Stimulated activated CD8-positive, alpha-beta memory T cell treated with anti-CD3 and anti-CD28 coated beads, Interleukin-15, amount 100 ng/mL, for 24 hours (primary cell): ENCODE measurements around the gene HELZ.
"Not testable (repeated sequence)": the region's sequence is repeated elsewhere in the genome, so short reads cannot be mapped to it uniquely, and the experiment has no call there.

Source experiments
- DNase-seq: peaks from one replicate; pipeline ENCODE4 v3.0.0-alpha.2; 2020; ENCODE audit warnings: low read depth

The HELZ gene

DNA sequence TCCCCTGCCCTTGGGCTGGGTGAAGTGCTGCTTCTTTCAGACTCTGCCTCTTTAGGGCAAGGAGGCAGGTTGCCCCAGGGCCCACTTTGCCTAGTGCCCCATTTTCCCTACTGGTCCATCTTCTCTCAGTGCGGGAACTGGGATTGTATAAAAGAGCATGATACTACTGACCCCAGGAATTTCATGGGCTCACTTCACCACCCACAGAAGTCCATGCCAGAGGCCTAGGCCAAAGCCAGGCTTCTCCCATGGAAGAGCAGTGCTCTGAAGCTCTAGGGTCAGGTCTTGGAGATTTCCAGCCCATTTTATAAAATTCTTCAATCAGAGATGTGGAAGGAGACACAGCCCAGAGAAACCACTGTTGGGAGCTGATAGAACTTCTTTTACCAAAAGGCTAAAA lies 194.9 kb downstream of the HELZ start:
- DNase-seq = no peak

DNA sequence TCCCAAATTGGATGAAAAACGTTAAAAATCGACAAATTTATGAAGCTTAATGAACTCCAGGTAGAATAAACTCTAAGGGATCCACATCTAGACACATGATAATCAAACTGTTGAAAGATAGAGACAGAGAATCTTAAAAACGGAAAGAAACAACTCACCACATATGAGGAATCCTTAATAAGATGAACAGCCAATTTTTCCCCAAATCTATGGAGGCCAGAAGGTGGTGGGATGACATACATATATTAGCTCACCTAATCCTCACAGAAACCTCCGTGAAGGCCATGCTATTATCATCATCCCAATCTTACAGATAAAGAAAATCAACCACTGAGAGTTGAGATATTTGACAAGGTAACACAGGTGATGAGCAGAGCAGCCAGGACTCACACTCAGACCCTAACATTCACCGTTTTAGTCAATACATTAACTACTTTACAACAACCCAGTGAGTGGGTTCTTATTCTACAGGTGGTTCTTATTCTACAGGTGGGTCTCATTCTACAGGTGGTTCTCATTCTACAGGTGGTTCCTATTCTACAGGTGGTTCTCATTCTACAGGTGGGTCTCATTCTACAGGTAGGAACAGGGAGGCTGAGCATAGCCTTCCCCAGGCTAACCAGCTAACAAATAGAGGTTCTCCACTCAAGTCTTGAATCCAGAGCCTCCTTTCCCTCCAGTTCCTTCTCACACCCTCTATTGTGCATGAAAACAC lies 195.8 kb downstream of the HELZ start:
- no peak for DNase-seq

DNA sequence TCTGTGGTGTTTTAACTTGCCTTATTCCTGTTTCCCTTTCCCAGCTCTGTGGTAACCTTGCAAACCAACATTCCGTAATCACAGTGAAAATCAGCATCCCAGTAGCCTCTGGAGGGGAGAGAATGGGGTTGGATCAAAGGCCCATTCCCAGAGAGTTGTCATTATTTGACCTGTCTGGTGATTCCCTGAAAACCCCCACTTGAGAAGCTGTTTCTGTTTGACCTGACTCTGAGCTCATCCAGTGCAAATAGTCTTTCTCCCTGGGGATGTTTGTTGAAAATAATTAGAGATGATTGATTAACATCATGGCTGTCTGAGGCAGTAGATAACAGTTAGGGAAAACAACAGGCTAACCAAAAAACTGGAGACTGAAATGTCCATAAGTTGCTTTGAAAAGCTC lies 197.6 kb downstream of the HELZ start:
- no peak for DNase-seq

DNA sequence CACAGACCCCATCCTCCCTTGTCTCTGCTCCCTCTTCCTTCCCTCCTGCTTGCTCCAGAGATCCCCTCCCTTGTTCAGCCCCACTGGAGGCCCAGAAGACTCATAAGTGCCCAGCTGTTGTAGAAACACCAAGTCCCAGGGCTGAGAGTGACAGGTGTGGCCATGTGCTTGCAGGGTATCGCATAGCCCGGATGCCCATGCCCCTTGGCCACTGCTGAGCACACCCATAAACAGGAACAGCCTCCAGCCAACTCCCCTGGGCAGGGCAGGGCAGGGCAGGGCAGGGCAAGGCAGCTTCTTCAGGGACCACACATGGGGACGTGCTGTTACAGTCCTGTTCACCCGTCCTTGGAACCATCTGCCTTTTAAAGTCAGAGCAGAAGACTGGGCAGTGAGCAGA lies 198.6 kb downstream of the HELZ start:
- DNase-seq = no peak

DNA sequence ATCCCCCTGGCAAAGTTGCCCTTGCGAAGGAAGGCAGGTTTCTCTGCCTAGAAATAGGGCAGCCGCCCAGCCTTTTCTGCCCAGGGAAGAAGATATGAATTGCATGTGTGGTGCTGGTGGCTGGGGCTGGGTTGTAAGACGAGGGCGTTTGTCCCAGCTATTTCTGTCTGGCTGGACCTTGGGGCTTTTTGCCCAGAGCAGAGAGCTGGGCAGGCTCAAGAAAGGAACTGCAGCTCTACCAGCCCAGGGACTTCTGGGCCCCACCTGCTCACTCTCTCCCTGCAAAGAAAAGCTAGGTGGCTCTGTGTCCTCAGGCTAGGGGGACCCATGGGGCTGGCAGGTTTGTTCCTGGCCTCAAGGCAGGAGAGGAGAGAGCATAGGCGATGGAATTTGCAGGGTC lies 200.1 kb downstream of the HELZ start:
- DNase-seq = no peak

DNA sequence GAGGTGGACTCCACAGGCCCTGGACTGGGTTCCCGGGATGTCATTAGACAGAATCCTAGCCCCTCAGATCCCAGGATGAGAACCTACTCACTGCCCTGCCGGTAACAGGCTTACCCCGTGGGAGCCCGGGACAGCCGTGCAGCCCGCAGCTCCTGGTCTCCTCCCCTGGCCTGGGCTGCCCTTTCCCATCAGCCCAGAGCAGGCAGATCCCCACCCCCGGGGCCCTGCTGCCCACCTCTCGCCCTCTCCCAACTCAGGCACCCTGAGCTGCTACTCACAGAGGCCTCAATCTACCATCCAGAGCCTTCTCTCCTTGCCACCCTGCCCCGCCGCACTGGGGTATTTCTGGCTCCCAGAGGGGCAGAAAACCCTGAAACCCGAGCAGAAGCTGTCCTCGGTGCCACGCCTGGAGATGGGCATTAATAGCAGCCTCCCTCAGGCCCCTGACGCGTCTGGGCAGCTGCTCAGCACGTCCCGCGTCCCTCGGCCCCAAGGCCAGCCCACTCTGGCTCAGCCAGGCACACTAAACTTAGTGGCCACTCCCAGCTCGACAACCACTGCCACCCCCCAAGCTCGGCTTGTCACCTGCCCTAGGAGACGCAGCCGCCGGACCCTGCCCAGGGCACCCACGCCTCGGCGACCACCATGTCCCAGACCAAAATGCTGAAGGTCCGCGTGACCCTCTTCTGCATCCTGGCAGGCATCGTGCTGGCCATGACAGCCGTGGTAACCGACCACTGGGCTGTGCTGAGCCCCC lies 200.8 kb downstream of the HELZ start, which contains the start of gene CACNG1:
Gene CACNG1, plus strand, starts transcription at position 539 of the 757 bp plus-strand sequence. Its CDS starts 107 bp downstream, at position 646.
- no peak for DNase-seq

DNA sequence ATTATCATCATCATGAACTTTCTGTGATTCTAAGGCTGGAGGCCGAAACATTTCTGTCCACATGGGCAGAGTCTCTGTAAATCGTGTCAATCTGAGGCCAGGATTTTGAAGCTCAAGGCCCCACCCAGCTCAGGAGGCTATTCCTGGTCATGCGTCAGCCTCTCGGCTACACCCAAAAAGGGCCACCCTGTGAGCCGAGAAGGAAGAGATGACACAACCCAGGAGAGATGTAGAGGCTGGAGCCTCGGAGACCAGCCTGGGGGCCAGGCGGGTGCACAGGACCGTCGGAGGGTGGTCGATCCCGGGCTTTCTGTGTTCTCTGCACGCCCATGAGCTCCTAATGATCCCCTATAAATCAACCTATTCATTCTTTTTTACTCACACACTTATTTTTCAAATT lies 201.7 kb downstream of the HELZ start:
- no peak for DNase-seq

DNA sequence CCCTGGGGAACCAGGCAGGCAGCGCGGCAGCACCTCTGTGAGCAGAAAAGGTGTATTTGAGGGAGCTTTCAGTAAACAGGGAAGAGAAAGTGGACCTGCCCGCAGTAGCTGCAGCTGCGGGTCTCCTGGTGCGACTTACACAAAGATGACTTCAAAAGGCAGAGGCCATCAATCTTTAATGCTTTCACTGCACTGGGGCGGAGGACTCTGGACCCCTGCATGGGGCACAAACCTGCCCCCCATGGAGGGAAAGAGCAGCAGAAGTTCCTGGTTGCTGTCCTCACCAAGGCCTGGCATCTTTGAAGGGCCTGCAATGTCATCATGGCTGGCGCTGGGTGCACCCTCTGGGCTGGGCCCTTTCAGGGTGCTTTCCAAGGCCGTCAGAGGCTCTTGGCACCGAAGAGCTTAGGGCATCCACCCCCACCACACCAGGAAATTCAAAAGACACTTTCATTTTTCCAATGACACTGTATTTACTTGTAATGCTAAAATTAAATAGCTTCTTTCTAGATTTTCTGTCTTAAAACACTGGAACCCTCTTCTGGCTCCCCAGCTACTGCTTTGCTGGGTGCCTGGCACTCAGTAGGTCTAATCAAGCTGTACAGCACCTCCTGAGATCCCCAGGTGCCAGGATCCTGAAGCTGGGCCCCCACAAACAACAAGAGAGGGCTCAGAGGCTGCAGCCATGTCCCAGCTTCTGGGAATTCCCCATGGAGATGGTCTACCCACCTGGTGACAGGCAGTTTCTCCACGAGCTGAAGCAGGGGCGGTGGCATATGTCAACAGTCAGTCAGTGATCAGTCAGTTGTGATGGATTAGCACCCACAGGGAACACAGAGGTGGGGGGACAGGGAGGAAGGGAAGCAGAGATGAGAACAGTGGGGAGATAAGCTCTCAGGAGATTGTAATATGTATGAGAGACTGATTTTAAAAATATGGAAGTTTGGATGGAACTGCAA lies 202.8 kb downstream of the HELZ start:
- no peak for DNase-seq

DNA sequence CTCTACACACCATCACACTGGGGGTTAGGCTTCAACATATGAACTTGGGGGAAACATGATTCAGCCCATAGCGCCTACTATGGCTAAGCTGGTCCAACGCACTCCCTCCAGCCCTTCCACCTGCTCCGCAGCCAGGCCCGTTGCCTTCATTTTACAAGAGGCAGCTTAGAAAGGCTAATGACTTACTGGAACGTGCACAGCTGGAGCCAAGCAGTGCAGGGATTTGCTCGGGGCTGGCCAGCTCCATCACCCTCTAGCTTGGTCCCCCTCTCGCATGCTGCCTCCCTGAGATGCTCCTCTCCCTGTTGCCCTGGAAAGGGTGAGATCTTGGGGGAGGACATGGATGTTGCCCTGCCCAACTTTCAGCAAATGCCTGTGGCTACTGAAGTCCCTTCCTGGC lies 203.5 kb downstream of the HELZ start:
- DNase-seq = no peak

DNA sequence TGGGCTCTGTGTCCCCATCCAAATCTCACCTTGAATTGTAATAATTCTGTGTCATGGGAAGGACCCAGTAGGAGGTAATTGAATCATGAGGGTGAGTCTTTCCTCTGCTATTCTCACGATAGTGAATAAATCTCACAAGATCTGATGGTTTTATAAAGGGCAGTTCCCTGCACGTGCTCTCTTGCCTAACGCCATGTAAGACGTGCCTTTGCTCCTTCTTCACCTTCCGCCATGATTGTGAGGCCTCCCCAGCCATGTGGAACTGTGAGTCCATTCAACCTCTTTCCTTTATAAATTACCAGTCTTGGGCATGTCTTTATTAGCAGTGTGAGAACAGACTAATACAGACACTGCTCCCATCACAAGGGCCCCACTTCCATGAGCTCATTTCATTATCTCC lies 203.9 kb downstream of the HELZ start:
- not testable (repeated sequence) for DNase-seq

DNA sequence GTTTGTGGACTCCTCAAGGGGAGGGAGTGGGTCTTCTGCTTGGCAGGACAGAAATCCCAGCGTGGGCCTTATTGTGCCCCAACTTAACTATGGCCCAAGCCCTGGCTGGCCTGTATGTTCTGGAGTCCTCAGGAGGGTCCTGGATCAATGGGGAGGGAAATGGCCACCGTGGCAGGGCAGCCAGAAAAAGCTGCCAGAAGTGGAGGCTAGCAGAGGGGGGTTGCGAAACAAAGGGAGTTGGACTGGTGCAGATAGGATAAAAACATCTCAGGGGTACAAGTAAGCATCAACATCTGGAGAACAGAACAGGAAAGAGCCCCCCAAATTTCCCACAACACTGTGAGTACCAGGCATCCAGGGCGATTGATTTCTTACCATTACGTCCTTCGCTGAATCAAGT lies 204.3 kb downstream of the HELZ start:
- DNase-seq = no peak

DNA sequence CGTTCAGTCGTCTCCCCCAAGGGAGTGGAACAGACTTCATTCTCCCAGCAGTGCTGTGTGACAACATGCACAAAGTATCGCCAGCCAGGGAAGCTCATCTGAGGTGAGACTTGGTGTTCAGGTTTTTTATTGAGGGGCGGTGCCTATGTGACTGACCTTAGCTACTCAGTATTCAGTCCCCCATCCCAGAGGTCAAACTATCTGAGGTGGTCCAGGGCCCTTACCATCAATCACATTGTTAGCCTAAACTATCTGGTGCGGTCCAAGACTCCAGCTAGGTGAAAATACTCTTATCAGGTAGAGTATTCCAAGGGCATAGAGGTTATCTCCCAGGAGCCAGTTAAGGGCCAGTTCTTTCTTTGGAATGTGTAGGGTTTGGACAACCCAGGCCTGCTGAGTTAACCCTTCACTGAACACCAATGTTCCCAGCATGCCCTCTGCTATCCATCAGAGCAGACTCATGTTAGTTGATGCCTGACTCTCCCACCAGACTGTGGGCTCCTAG lies 206.1 kb downstream of the HELZ start:
- no peak for DNase-seq

DNA sequence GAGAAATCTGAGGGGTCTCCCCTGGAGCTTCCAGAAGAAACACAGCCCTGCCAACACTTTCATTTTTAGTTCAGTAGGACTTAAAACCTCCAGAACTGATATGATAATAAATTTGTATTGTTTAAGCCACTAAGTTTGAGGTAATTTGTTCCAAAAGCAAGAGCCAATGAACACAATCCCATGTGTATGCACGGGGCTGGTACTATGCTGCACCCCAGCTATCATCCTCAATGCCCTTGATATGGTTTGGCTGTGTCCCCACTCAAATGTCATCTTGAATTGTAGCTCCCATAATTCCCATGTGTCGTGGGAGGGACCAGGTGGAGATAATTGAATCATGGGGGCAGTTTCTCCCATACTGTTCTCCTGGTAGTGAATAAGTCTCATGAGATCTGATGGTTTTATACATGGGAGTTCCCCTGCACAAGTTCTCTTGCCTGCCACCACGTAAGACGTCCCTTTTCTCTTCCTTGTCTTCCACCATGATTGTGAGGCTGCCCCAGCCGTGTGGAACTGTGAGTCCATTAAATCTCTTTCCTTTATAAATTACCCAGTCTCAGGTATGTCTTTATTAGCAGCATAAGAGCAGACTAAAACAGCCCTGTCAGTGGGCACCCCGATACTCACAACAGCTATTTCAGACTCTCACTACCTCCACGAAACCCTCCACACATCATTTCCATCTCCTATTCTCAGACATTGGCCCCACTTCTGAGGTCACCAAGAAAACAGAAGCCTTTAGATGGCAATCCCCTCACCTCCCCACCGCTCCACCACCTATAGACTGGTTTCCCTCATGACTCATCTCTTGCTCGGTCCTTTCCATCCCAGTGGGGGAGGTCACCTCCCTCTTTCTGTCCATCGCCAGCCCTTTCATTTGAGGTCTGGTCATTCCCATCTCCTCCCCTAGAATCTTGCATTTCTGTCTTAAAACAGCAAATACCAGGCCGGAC lies 209.6 kb downstream of the HELZ start:
- no peak for DNase-seq

DNA sequence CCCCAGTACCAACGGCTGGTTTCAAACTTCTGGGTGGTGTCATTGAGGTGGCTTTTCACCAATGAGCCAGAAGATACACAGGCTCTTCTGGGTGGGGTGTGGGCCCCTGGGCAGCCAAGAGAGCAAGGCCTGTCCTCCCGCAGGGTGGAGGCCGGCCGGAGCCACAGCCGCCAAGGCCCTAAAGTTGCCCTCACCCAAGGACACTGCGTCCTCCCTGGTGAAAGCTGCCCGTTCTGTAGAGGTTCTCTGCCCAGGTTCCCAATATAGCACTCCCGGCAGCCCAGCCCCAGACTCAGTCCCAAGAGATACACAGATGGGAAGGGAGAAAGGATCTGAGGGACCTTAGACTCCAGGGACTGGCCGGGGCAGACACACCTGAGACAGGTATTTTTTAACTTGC lies 211.4 kb downstream of the HELZ start:
- no peak for DNase-seq

DNA sequence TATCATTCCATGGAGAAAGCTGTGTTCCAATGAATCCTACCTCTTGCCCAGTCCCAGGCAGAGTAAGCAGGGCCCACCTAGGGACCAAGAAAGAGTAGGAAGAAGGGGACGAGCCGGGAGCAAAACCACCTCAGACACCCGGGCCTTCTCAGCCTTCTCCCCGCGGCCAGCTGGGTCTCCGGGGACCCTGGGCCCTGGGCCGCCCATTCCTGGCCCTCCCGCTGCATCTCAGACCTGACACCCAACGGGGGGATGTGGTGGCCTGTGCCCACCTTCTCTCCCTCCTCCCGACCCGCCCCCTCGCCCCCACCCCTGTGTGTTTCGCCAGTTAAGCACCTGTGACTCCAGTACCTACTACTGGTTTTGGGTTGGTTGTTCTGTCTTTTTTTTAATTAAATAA lies 212.0 kb downstream of the HELZ start:
- no peak for DNase-seq

DNA sequence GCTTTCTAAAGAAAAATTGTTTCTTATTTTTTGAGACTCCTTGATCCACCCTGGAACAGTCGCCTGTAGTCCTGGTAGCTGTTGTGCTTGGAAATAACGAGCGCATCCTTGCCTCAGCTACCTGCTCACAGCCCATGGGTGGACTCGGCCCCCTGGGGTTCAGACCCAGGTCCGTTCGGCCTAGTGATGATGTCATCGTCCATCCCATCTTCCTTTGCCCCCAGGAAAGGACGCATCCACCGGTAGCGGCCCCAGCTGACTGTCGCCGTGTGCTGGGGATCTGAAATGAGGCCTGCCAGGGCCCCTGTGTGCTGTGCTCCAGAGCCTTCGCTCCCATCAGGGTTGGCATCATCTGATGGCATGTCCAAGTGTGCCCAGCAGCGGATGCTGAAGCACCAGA lies 212.6 kb downstream of the HELZ start:
- DNase-seq = no peak

DNA sequence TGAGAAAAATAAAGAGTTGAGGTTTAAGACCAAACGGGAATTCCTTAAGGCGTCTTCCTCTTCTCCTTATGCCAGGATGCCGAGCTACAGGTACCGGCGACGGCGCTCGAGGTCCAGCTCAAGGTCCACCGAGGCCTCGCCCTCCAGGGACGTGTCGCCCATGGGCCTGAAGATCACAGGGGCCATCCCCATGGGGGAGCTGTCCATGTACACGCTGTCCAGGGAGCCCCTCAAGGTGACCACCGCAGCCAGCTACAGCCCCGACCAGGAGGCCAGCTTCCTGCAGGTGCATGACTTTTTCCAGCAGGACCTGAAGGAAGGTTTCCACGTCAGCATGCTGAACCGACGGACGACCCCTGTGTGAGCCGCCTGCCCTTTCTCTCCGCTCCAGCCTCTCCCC lies 214.4 kb downstream of the HELZ start:
- DNase-seq = no peak

DNA sequence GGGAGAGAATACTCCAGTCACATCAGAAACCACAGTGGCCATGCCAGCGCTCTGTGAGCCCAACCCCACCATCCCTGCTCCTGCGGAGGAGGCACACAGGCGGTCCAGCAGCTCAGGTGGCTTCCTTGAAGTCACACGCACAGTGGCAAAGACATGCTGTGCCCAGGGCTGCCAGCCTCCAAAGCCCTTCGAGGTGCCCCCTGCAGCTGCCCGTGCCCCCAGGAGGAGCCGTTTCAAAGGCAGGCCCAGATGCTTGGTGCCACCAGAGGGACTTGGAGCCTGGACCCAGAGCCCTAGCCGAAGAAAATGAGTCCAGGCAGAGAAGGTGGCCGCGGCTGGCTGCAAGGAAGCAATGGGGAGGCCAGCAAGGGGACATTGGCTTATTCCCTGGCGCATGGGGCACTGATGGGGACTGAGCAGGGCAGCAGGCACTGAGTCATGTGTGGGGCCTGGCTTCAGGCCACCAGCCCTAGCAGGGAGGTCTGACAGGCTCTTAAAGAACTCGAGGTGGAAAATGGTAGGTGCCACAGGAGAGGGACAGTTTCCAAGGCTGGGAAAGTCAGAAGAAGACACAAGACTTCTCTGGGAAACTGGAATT lies 217.9 kb downstream of the HELZ start:
- DNase-seq = no peak

DNA sequence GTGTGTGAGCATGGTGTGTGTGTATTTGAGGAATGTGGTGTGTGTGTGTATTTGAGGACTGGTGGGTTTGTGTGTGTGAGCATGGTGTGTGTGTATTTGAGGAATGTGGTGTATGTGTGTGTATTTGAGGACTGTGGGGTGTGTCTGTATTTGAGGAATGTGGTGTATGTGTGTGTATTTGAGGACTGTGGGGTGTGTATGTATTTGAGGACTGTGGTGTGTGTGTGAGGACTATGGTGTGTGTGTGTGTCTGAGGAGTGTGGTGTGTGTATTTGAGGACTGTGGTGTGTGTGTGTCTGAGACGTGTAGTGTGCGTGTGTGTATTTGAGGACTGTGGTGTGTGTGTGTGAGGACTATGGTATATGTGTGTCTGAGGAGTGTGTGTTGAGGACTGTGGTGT lies 218.7 kb downstream of the HELZ start:
- DNase-seq = no peak

DNA sequence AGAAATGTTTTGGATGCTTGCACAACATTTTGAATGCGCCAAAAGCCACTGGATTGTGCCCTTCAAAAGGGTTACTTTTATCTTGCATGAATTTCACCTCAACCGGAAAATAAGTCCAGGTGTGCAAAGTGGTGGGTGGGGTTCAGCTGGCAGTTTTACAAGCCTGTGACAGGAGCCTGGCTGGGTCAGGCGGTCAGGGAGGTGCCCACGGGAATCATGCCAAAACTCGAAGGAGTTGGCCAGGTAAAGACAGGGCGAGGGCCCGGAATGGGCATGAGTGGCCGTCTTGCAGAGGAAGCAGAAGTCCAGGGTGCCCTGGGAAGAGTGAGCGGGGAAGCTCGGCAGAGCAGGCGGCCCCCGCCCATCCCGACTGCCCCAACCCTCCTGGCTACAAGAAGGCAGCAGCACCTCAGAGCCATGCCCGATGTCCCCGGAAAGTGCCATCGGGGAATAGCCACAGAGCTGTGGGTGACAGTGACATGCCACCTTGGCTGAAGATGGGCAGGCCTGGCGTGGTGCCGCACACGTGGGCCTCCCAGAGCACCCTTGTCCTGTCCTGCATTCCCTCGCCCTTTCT lies 219.7 kb downstream of the HELZ start:
- no peak for DNase-seq
